ENCODE results near the gene LZTFL1.

- TF ChIP-seq GABPB1 (CRISPR knock-in tag; IDR thresholded peaks at IDR 0.05) (no peak), CTCF (IDR thresholded peaks at IDR 0.05) (no peak), TCF7 (CRISPR knock-in tag; IDR thresholded peaks at IDR 0.05; ENCODE audit: low read depth) (no peak), JUN (CRISPR knock-in tag; IDR thresholded peaks at IDR 0.05) (no peak), ZNF232 (CRISPR knock-in tag; IDR thresholded peaks at IDR 0.05) (no peak), ETV6 (CRISPR knock-in tag; IDR thresholded peaks at IDR 0.05) (no peak), E2F1 (CRISPR knock-in tag; IDR thresholded peaks at IDR 0.05) (no peak), CBFB (CRISPR knock-in tag; IDR thresholded peaks at IDR 0.05; ENCODE audit: low read depth) (no peak), MAX (CRISPR knock-in tag; IDR thresholded peaks at IDR 0.05) (no peak), SP1 (CRISPR knock-in tag; conservative IDR thresholded peaks at IDR 0.05) (no peak), MYBL2 (CRISPR knock-in tag; IDR thresholded peaks at IDR 0.05) (no peak), ZNF281 (CRISPR knock-in tag; IDR thresholded peaks at IDR 0.05) (no peak), JAZF1 (CRISPR knock-in tag; IDR thresholded peaks at IDR 0.05) (no peak)
Observed at GRCh38 chr3:45838466-45838865, 3.5 kb downstream of the LZTFL1 start.

Measured in WTC11 (cell line).